ENCODE data around the gene ALX4.

Gene ALX4

GRCh38 chr11:44266056-44266780, 43.7 kb downstream of the ALX4 start:
- no peak for DNase-seq

DNA sequence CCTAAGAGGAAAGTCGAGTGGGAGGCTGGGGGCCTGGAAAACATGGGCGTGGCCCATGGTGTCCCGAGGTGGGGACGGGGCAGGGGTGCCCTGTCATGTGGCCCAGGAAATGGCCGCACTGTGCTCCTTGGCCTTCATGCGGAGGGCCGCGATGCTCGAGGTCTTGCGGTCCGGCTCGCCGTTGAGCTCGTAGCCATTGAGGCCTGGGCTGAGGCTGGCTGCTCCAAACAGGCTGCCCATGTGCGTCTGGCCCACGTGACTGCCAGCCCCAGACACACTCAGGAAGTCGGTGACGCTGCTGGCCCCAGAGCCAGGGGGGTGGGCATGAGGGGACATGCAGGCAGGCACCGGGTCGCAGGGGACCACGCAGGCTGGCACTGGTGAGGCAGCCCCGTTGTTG, 45.2 kb downstream of the ALX4 start:
- DNase-seq: no peak

- DNase-seq: no peak
Observed at GRCh38 chr11:44264438-44264749, 45.5 kb downstream of the ALX4 start.

DNA sequence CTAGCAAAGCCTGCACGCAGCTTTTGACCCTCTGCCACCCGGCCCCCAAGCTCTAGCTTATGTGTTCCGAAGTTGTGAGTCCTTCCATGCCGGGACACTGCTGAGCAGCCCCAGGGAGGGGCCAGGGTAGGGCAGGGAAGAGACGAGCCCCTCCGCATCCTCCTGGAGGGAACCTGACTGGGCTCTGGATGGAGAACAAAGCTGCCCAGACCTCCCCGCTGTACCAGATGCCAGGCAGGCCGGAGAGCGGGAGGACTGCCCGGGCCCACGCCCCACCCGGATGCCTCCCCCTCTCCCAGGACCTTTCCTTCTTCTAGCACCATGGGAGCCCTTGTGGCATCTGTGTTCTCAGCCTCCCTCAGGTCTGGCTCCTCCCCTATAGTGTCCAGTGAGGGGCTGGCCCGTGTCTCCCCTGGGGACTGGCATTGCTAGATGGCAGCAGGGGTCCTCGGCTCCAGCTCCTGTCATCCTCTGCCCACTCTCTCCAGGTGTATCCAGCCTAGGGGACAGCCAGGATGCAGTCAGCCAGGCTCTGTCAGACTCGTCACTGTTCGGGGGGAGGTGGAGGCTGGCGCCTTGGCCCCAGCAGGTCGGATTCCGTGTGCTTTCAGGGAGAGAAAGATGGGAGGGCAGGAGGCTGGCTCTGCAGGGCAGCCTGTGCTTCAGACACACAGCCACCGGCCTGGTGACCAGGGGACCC, 46.1 kb downstream of the ALX4 start:
- no peak for DNase-seq

DNA sequence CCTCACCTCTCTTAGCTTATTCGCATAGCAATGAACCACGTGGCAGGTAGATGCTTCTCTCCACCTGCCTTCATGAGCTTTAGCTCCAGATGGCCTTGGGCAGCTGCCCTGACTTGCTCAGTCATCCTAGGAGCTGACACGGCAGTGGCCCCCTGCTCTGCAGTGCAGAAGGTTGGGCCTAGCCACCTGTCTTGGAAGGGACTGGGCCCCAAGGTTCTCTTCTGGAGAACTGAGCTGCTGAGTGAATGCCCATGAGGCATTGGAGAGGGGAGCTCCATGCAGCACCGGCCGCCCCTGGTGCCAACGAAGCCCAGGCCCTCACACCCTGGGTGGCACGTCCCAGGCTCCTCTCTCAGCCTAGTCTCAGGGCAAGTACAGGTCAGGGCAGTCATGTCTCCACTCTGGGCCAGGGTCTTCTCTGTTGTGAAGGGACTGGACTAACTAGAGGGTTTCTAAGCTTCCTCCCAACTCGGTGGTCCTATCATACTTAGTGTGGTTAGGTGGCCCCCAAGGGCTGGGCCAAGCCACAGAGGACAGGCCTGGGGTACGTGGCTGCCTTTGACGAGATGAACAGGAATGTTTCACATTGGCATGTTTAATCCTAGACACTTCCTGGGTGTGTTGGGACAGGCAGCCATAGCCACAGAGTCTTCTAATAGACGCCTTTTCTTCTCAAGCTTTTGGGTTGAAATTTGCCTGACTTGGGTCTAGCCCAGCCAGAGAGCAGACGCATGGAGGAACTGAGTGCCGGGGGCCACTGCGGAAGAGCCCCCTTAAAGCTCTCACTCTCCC, 47.9 kb downstream of the ALX4 start:
- DNase-seq: peak; percentile 31

DNA sequence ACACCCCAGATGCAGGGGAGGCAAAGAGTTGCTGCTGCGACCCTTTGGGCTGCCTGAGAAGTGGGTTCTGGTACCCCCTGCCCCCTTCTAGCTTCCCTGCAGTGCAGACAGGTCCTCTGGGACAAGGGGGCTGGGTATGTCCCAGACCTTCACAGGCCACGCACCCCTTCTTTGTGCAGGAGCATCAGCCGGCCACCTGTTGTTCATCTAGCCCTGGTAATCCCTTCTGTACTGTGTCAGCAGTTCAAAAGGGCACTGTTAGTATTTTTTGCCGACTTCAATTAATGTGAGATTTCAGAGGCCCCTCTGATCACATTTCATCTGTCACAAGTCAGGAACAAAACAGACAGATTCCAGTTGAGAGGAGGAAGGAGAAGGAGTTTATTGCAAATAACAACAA, 49.9 kb downstream of the ALX4 start:
- no peak for DNase-seq

- DNase-seq: no peak
Observed at GRCh38 chr11:44258839-44259420, 51.0 kb downstream of the ALX4 start.

DNA sequence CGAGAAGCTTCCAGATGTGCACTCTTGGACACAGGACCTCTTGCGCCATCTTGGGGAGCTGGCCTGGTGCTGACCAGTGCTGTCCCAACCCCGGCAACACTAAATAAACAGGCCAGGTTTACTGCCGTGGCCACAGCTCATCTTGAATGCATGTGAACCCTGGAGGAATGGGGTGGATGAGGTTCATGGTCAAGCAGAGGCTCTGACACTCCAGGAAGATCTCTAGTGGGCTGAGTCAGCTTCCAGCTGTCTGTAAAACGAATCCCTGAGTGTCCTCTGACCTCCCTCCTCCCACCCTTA, 51.8 kb downstream of the ALX4 start:
- DNase-seq: no peak

GRCh38 chr11:44257338-44258189, 52.4 kb downstream of the ALX4 start:
- no peak for DNase-seq

- DNase-seq: no peak
Observed at GRCh38 chr11:44256673-44257291, 53.2 kb downstream of the ALX4 start.

DNA sequence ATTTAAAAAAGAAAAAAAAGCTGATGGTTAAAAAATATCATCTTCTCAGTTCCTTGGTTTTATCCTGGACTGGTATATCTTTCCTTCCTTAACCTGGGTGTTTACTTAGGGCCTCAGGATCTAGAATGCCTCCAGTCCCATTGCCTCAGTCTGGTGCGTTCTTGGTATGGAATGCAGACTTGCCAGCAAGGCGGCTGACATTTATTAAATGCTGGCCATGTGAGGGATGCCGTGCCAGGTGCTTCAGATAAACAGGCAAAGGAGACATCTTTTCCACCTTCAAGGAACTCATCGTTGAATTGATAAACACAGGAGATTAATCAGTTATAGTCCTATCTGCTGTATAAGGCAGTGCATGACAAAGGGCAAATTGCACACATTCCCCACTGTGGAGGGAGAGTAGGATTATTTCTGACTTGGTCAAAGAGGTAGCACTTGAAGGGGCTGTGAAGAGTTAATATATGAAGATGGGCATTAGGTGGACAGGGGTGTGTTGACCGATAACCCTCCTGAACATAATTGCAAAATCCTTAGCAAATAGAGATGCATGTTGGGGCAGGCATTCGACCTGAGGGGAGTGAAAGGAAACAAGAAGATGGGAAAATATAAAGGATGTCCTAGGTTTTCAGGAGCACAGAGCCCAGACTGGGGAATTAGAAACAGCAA, 54.4 kb downstream of the ALX4 start:
- DNase-seq: no peak

GRCh38 chr11:44252999-44253602, 56.8 kb downstream of the ALX4 start:
- no peak for DNase-seq

DNA sequence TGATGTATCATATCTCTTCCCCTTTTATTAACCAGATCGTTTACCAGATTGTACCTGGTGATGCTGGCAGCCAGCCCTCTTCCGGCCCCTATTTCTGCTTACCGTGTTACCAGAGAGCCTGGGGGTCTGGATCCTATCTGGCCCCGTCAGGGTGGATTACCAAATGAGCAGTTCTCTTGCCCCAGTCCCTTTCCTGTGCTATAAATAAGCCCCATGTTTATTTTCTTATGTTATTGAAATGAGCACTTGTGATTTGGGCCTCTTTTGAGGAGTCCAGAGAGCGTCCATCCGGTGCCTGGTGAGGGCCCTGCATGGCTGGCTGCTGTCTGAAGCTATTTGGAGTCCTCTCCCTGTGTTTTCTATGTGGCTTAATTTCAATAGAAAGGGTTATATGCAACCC, 59.5 kb downstream of the ALX4 start:
- no peak for DNase-seq

GRCh38 chr11:44248109-44248508, 61.8 kb downstream of the ALX4 start:
- DNase-seq: no peak

- no peak for DNase-seq
Observed at GRCh38 chr11:44247508-44247907, 62.4 kb downstream of the ALX4 start.

- no peak for DNase-seq
Observed at GRCh38 chr11:44246726-44247125, 63.2 kb downstream of the ALX4 start.

- no peak for DNase-seq
Observed at GRCh38 chr11:44244639-44245310, 65.2 kb downstream of the ALX4 start.

- no peak for DNase-seq
Observed at GRCh38 chr11:44243595-44244343, 66.2 kb downstream of the ALX4 start.

DNA sequence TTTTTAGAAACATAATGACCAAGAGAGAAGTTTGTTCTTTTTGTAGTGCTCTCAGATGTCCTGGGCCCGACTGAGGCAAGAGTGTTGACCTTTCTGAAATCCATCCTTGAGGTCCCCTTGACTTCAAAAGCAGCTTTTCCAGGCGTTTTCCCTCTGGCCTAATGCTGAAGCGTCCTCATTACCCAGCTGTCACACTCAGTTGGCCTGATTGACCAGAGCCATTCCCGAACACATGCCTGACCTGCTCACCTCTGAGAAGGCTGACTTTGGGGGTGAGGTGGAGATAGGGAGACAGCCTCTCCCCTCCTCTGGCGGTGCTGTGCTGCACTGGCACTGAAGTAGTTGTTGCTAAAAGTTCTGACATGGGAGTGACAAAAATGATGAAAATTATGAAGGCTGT, 66.9 kb downstream of the ALX4 start:
- DNase-seq: no peak

GRCh38 chr11:44241851-44242250, 68.1 kb downstream of the ALX4 start:
- DNase-seq: no peak

All from DMS79 treated with DMSO at 0.1 percent for 48 hours (cell line).